Large intestine (tissue), 3 donors: ENCODE data around the gene TMEM120B. TPM values are rescaled to one million over a fixed set of nuclear protein-coding genes. Genes with fewer than 3 reads are reported as not detected.

ENCODE experiments used
- DNase-seq, 2 donors: peaks; one replicate each; pipeline versions ENCODE4 v3.0.0 to v3.0.0-alpha.2; 2013
- H3K27ac ChIP-seq: one replicate; pipeline ENCODE4 v1.5.1; 2013; ENCODE audit warnings: low read length
- H3K27me3 ChIP-seq: 2 replicates; pipeline ENCODE4 v1.6.1; 2013; ENCODE audit warnings: low read length; ENCODE audit not compliant: control insufficient read depth, insufficient read depth
- H3K36me3 ChIP-seq: 2 replicates; pipeline ENCODE4 v1.6.1; 2013; ENCODE audit warnings: low read length; ENCODE audit not compliant: control insufficient read depth, insufficient read depth
- H3K4me1 ChIP-seq: one replicate; pipeline ENCODE4 v1.6.1; 2013; ENCODE audit warnings: low read length; ENCODE audit not compliant: control insufficient read depth, insufficient read depth
- H3K4me3 ChIP-seq: one replicate; pipeline ENCODE4 v1.5.1; 2013; ENCODE audit warnings: low read length
- H3K9me3 ChIP-seq: one replicate; pipeline ENCODE4 v1.6.1; 2013; ENCODE audit warnings: mild to moderate bottlenecking, low read depth, low read length, moderate library complexity; ENCODE audit not compliant: control insufficient read depth
- WGBS: methylation state at CpG from one replicate; pipeline ENCODE4 v1.1.5; 2013; ENCODE audit warnings: low lambda C conversion rate; ENCODE audit not compliant: insufficient coverage; 5-methylcytosine and 5-hydroxymethylcytosine counted together
- polyA plus RNA-seq: library from polyadenylated mRNA; unstranded; fragments of 120-200 nt; gene quantifications from one replicate; pipeline ENCODE4 v1.2.1, GENCODE V29; 2013

The TMEM120B gene
- polyA plus RNA-seq, 1 donor, result 14.9 TPM

DNA sequence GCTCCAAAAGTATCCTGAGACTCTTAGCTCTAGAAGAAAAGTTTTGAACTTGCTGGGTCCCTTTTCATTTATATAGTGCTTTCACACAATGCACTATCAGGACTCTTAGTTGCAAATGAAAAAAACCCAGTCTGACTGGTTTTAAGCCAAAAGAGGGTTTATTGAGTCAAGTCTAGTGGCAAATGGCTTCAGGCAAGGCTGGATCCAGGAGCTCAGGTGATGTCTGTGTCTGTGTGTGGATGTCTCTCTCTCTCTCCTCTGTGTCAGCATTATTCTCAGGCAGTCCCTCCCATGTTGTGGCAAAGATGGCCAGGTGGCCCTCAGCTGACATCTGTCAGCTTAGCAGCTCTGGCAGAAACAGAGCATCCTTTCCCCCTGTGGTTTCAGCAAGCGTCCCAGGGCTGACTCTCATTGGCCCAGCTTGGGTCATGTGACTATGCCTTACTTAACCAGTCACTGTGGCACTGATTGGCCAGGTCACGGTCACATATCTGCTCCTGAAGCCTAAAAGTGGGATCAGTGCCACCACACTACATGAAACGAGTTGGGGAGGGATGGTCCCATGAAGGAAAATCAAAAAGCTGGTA, 6.2 kb downstream of the TMEM120B start:
- H3K27me3 ChIP-seq, result no peaks in the 10 kb centered on the region
- DNase-seq, result no peak
- H3K4me3 ChIP-seq, result no peak overlapping the region
- WGBS, result 100% methylated on average over 1 of the region's 3 CpGs
- H3K9me3 ChIP-seq, result no peaks in the 10 kb centered on the region
- H3K27ac ChIP-seq, result no peak overlapping the region
- H3K4me1 ChIP-seq, result peaks cover 3% of the 10 kb centered on the region
- H3K36me3 ChIP-seq, result peaks cover 6% of the 10 kb centered on the region

DNA sequence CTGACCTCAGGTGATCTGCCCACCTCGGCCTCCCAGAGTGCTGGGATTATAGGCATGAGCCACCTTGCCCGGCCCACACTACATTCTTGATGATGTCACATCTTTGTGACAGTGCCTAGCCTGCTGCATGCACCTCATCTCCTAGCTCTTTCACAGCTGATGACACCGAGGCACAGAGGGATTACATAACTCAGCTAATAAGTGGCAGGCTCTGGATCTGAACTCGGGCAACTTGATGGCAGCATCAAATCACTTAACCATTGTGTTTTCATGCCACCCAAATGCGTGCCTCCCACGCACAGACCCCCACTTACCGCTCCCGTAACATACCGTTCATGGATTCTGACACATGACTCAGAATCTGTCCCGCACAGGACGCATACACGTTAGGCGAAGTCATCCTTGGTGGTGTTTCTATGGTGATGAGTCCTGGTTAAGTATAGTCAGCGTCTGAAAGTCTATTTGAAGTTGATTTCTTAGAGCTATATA, 7.4 kb downstream of the TMEM120B start:
- Histone ChIP-seq H3K9me3 (no peaks in the 10 kb centered on the region), H3K27me3 (no peaks in the 10 kb centered on the region), H3K4me3 (no peak overlapping the region), H3K36me3 (peaks cover 6% of the 10 kb centered on the region), H3K27ac (no peak overlapping the region), H3K4me1 (no peaks in the 10 kb centered on the region)
- DNase-seq, result no peak
- no CpG with 5 or more reads among the region's 14 CpGs for WGBS

GRCh38 chr12:121720762-121721161, 8.2 kb downstream of the TMEM120B start:
- Histone ChIP-seq H3K36me3 (peaks cover under 1% of the 10 kb centered on the region), H3K4me3 (no peak overlapping the region), H3K27ac (no peak overlapping the region), H3K4me1 (no peaks in the 10 kb centered on the region), H3K9me3 (no peaks in the 10 kb centered on the region), H3K27me3 (no peaks in the 10 kb centered on the region)
- DNase-seq, result no peak
- WGBS, result no CpG with 5 or more reads among the region's 5 CpGs

- WGBS, result no CpG with 5 or more reads among the region's 3 CpGs
- Histone ChIP-seq H3K4me3 (no peak overlapping the region), H3K36me3 (no peaks in the 10 kb centered on the region), H3K27me3 (no peaks in the 10 kb centered on the region), H3K9me3 (no peaks in the 10 kb centered on the region), H3K4me1 (no peaks in the 10 kb centered on the region), H3K27ac (no peak overlapping the region)
- no peak for DNase-seq
These were observed 10.0 kb downstream of the TMEM120B start for GRCh38 chr12:121722511-121722910.

DNA sequence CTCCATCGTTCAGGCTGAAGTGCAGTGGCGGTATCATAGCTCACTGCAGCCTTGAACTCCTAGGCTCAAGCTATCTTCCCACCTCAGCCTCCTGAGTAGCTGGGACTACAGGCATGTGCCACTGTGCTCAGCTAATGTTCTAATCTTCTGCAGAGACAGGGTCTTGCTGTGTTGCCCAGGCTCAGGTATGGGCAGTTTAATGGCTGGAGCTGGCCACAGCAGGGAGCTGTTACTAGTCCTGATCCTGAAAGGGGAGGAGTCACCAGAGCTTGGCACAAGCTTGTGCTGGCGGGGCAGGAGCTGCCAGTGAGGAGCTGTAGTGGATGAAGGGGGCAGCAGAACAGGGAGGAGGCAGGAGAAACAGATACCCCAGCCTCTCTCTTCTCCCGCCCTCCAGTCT, 10.6 kb downstream of the TMEM120B start:
- no peaks in the 10 kb centered on the region for H3K9me3 ChIP-seq
- DNase-seq, result no peak
- no peaks in the 10 kb centered on the region for H3K4me1 ChIP-seq
- H3K36me3 ChIP-seq, result no peaks in the 10 kb centered on the region
- WGBS, result no CpG with 5 or more reads among the region's 4 CpGs
- H3K4me3 ChIP-seq, result no peak overlapping the region
- no peak overlapping the region for H3K27ac ChIP-seq
- no peaks in the 10 kb centered on the region for H3K27me3 ChIP-seq

GRCh38 chr12:121724925-121725324, 12.4 kb downstream of the TMEM120B start:
- DNase-seq, result no peak
- Histone ChIP-seq H3K9me3 (no peaks in the 10 kb centered on the region), H3K27me3 (no peaks in the 10 kb centered on the region), H3K36me3 (no peaks in the 10 kb centered on the region), H3K4me1 (no peaks in the 10 kb centered on the region), H3K27ac (no peak overlapping the region), H3K4me3 (no peak overlapping the region)
- no CpG with 5 or more reads among the region's 2 CpGs for WGBS

GRCh38 chr12:121725423-121725822, 12.9 kb downstream of the TMEM120B start:
- H3K4me1 ChIP-seq, result no peaks in the 10 kb centered on the region
- no peaks in the 10 kb centered on the region for H3K36me3 ChIP-seq
- H3K9me3 ChIP-seq, result no peaks in the 10 kb centered on the region
- DNase-seq, result no peak
- no peak overlapping the region for H3K4me3 ChIP-seq
- H3K27ac ChIP-seq, result no peak overlapping the region
- no CpG with 5 or more reads among the region's 3 CpGs for WGBS
- H3K27me3 ChIP-seq, result no peaks in the 10 kb centered on the region

- no CpG with 5 or more reads among the region's 6 CpGs for WGBS
- H3K27me3 ChIP-seq, result no peaks in the 10 kb centered on the region
These were observed 16.5 kb downstream of the TMEM120B start for GRCh38 chr12:121729021-121729420.

DNA sequence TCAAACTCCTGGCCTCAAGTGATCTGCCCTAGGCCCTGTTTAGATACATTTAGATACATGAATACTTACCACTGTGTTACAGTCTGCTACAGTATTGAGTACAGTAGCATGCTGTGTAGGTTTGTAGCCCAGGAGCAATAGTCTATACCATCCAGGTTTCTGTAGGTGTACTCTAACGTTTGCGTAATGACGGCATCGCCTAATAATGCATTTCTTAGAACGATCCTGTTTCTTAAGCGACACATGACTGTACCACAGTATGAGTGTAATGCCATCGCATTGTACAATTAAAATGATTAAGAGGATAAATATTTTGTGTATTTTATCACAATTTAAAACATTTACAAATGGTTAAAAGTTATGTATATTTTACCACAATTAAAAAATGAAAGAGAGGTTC, 18.9 kb downstream of the TMEM120B start:
- no peaks in the 10 kb centered on the region for H3K36me3 ChIP-seq
- no peak for DNase-seq
- no peak overlapping the region for H3K27ac ChIP-seq
- H3K4me3 ChIP-seq, result no peak overlapping the region
- no peaks in the 10 kb centered on the region for H3K4me1 ChIP-seq
- H3K27me3 ChIP-seq, result no peaks in the 10 kb centered on the region
- WGBS, result 100% methylated on average over 2 of the region's 7 CpGs
- H3K9me3 ChIP-seq, result no peaks in the 10 kb centered on the region

More at GRCh38 chr12:121729021-121729420, 16.5 kb downstream of the TMEM120B start:
- no peak overlapping the region for H3K4me3 ChIP-seq
- no peaks in the 10 kb centered on the region for H3K4me1 ChIP-seq
- H3K36me3 ChIP-seq, result no peaks in the 10 kb centered on the region
- no peak for DNase-seq
- no peak overlapping the region for H3K27ac ChIP-seq
- no peaks in the 10 kb centered on the region for H3K9me3 ChIP-seq

DNA sequence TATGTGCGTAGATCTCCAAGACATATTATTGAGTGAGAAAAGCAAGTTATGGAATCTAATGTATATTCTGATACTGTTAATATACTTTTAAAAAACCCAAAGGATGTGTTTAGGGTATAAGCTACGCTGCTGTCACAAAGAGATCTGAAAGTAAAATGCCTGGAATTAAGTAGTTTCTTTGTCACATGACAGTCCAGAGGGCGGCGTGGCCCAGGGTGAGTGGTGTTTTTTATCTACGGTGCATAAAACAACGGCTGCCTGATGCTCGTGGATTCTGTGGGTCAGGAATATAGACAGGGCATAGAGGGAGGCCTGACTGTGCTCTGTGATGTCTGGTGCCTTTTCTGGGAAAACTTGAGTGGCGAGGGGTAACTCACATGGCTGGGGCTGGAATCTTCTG, 21.3 kb downstream of the TMEM120B start:
- peak; percentile 37 to 69 for DNase-seq
- H3K4me3 ChIP-seq, result no peak overlapping the region
- no CpG with 5 or more reads among the region's 8 CpGs for WGBS
- peaks cover 8% of the 10 kb centered on the region for H3K4me1 ChIP-seq
- H3K9me3 ChIP-seq, result no peaks in the 10 kb centered on the region
- peak overlapping the region; percentile 52 for H3K27ac ChIP-seq
- H3K27me3 ChIP-seq, result no peaks in the 10 kb centered on the region
- no peaks in the 10 kb centered on the region for H3K36me3 ChIP-seq

GRCh38 chr12:121738340-121738858, 25.8 kb downstream of the TMEM120B start:
- no CpG with 5 or more reads among the region's 9 CpGs for WGBS
- no peaks in the 10 kb centered on the region for H3K9me3 ChIP-seq
- H3K4me3 ChIP-seq, result no peak overlapping the region
- peak overlapping the region; percentile 31 for H3K27ac ChIP-seq
- H3K4me1 ChIP-seq, result peaks cover 8% of the 10 kb centered on the region
- DNase-seq, result peak; percentile 78 to 83
- H3K27me3 ChIP-seq, result no peaks in the 10 kb centered on the region
- H3K36me3 ChIP-seq, result no peaks in the 10 kb centered on the region
